GM12875 (cell line): ENCODE results near the gene DUSP10.

Source experiments
- H3K4me3 ChIP-seq: one replicate; pipeline ENCODE4 v1.5.1; 2011; ENCODE audit warnings: low read depth, low read length, control low read depth
- CTCF ChIP-seq: IDR thresholded peaks from 2 replicates; pipeline ENCODE4 v1.5.1; 2011; ENCODE audit warnings: low read depth, mild to moderate bottlenecking, control low read depth, inconsistent platforms, low read length, moderate library complexity, borderline replicate concordance; ENCODE audit not compliant: insufficient read depth

Gene DUSP10

GRCh38 chr1:221708987-221709386 lies 32.9 kb downstream of the DUSP10 start:
- TF ChIP-seq CTCF = no peak
- no peak overlapping the region for H3K4me3 ChIP-seq

GRCh38 chr1:221708076-221708571 lies 33.8 kb downstream of the DUSP10 start:
- no peak for TF ChIP-seq CTCF
- no peak overlapping the region for H3K4me3 ChIP-seq

- no peak overlapping the region for H3K4me3 ChIP-seq
- TF ChIP-seq CTCF = no peak
These were observed 34.9 kb downstream of the DUSP10 start for GRCh38 chr1:221706876-221707582.

- TF ChIP-seq CTCF = no peak
- H3K4me3 ChIP-seq = no peak overlapping the region
These were observed 35.7 kb downstream of the DUSP10 start for GRCh38 chr1:221706191-221706590.

GRCh38 chr1:221704306-221704705 lies 37.6 kb downstream of the DUSP10 start:
- H3K4me3 ChIP-seq = no peak overlapping the region
- no peak for TF ChIP-seq CTCF

GRCh38 chr1:221701570-221702186 lies 40.2 kb downstream of the DUSP10 start:
- H3K4me3 ChIP-seq = no peak overlapping the region
- no peak for TF ChIP-seq CTCF

- no peak overlapping the region for H3K4me3 ChIP-seq
- no peak for TF ChIP-seq CTCF
These were observed 40.9 kb downstream of the DUSP10 start for GRCh38 chr1:221700948-221701347.
